ENCODE results near the gene ZBTB8B. TPM values are rescaled to one million over a fixed set of nuclear protein-coding genes. Genes with fewer than 3 reads are reported as not detected.

ZBTB8B gene
- total RNA-seq, 4 donors from 2014 or later: 0.13 to 0.19 TPM; not detected in 2

GRCh38 chr1:32498751-32499150 lies 33.9 kb downstream of the ZBTB8B start:
- TF ChIP-seq POLR2A (IDR thresholded peaks at IDR 0.05) (no peak), CTCF (IDR thresholded peaks at IDR 0.05) (no peak)
- Histone ChIP-seq H3K36me3 (no peaks in the 10 kb centered on the region), H3K9me3 (no peaks in the 10 kb centered on the region), H3K4me1 (no peaks in the 10 kb centered on the region), H3K27me3 (no peaks in the 10 kb centered on the region), H3K27ac (no peak overlapping the region), H3K4me3 (no peak overlapping the region)
- peak in 1 of 3 donors; percentile 5 for DNase-seq

- no peaks in the 10 kb centered on the region for H3K4me1 ChIP-seq
- no peaks in the 10 kb centered on the region for H3K27me3 ChIP-seq
- H3K9me3 ChIP-seq: no peaks in the 10 kb centered on the region
- H3K36me3 ChIP-seq: no peaks in the 10 kb centered on the region
- H3K4me3 ChIP-seq: peak overlapping the region; percentile 53 to 96 (median 79)
- peak in 2 of 3 donors; percentile 70 to 78 for DNase-seq
- TF ChIP-seq POLR2A (IDR thresholded peaks at IDR 0.05): peak in 1 of 2 donors; percentile 64
- TF ChIP-seq CTCF (IDR thresholded peaks at IDR 0.05): peak in 3 of 6 experiments; percentile 48 to 56 (median 51)
- H3K27ac ChIP-seq: peak overlapping the region; percentile 68 to 97 (median 90)
These were observed 35.7 kb downstream of the ZBTB8B start for GRCh38 chr1:32500387-32501209.

GRCh38 chr1:32501865-32502264 lies 37.0 kb downstream of the ZBTB8B start:
- TF ChIP-seq POLR2A (IDR thresholded peaks at IDR 0.05): no peak
- TF ChIP-seq CTCF (IDR thresholded peaks at IDR 0.05): no peak
- Histone ChIP-seq H3K9me3 (no peaks in the 10 kb centered on the region), H3K4me3 (no peak overlapping the region), H3K27me3 (no peaks in the 10 kb centered on the region), H3K4me1 (no peaks in the 10 kb centered on the region), H3K27ac (peak overlapping the region in 2 of 4 donors; percentile 85 to 95), H3K36me3 (no peaks in the 10 kb centered on the region)
- no peak for DNase-seq

GRCh38 chr1:32503153-32503552 lies 38.3 kb downstream of the ZBTB8B start:
- Histone ChIP-seq H3K4me3 (no peak overlapping the region), H3K27me3 (no peaks in the 10 kb centered on the region), H3K4me1 (no peaks in the 10 kb centered on the region), H3K36me3 (no peaks in the 10 kb centered on the region), H3K9me3 (no peaks in the 10 kb centered on the region), H3K27ac (no peak overlapping the region)
- DNase-seq: no peak
- TF ChIP-seq CTCF (IDR thresholded peaks at IDR 0.05) (no peak), POLR2A (IDR thresholded peaks at IDR 0.05) (no peak)

GRCh38 chr1:32507021-32507420 lies 42.1 kb downstream of the ZBTB8B start:
- Histone ChIP-seq H3K4me1 (no peaks in the 10 kb centered on the region), H3K4me3 (no peak overlapping the region), H3K9me3 (no peaks in the 10 kb centered on the region), H3K27me3 (no peaks in the 10 kb centered on the region), H3K36me3 (no peaks in the 10 kb centered on the region), H3K27ac (no peak overlapping the region)
- DNase-seq: no peak
- no peak for TF ChIP-seq POLR2A (IDR thresholded peaks at IDR 0.05)
- no peak for TF ChIP-seq CTCF (IDR thresholded peaks at IDR 0.05)
